Adipose tissue (tissue), 3 donors: ENCODE results near the gene TAS2R14. TPM values are rescaled to one million over a fixed set of nuclear protein-coding genes. Genes with fewer than 3 reads are reported as not detected.

Source experiments
- H3K27ac ChIP-seq: one replicate; pipeline ENCODE4 v1.5.1; 2013; ENCODE audit warnings: low read depth, low read length
- WGBS, 3 donors: extraction: QIAGEN DNeasy Blood & Tissue Kit; methylation state at CpG; one replicate each; pipeline ENCODE4 v1.1.7; 2013; 5-methylcytosine and 5-hydroxymethylcytosine counted together
- polyA plus RNA-seq, 3 donors: library from polyadenylated mRNA; stranded (reverse); fragments of 200-250 nt; gene quantifications; one replicate each; pipeline ENCODE4 v1.2.3, GENCODE V29; 2013
- donor health status: healthy with polysubstance abuse.
- donor health status: Bipolar disorder and iron deficiency.
- donor health status: healthy.

The TAS2R14 gene
- polyA plus RNA-seq, 3 donors, result 0.28 to 0.46 TPM; not detected in 1

- no peak overlapping the region for H3K27ac ChIP-seq
- 82 to 96% (median 85%) methylated on average over 5 of the region's 5 CpGs for WGBS, 3 donors
Measured at GRCh38 chr12:10926269-10926668, 12.8 kb downstream of the TAS2R14 start.

DNA sequence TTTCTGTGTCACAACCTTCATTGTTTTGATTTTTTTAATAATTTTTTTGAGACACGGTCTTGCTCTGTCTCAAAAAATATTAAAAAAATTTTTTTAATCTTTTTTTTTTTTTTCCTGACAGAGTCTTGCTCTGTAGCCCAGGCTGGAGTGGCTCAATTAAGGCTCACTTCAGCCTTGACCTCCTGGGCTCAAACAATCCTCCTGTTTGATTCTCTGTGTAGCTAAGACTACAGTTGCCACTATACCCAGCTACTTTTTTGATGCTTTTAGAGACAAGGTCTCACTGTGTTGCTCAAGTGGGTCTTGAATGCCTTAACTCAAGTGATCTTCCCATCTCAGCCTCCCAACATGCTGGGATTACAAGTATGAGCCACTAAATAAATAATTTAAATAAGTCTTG, 19.3 kb downstream of the TAS2R14 start:
- no peak overlapping the region for H3K27ac ChIP-seq
- WGBS, 3 donors, result 92 to 97% (median 94%) methylated on average over 1 of the region's 1 CpG

GRCh38 chr12:10910380-10910779, 28.7 kb downstream of the TAS2R14 start:
- no peak overlapping the region for H3K27ac ChIP-seq
- WGBS, 3 donors, result 75 to 89% (median 82%) methylated on average over 8 of the region's 8 CpGs

DNA sequence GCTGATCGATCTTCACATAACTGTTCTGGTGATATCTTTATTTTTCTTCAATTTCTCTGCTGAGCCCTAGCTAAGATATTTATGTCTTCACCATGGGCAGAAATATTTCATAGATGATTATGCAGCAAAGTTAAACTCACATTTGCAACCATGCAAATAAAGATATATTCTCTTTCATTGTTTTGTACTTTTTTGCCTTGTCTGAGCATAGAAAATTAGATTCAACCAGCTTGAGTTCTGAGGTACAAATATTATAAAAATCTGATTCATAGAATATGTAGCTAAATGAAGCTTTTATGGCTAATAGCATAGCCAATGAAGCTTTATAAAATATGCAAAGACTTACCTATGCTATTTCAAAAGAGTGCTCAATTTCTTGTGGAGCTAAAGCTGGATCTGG, 29.6 kb downstream of the TAS2R14 start, which contains the start of gene TAS2R13:
TSS of gene TAS2R13 (minus strand) at position 101 of the 400 bp plus-strand sequence. CDS start 264 bp downstream, outside the sequence.
- no peak within 1 kb of the TSS for H3K27ac ChIP-seq
- 92 to 100% (median 99%) methylated on average over 1 of the region's 1 CpG for whole genome bisulfite sequencing, 3 donors

DNA sequence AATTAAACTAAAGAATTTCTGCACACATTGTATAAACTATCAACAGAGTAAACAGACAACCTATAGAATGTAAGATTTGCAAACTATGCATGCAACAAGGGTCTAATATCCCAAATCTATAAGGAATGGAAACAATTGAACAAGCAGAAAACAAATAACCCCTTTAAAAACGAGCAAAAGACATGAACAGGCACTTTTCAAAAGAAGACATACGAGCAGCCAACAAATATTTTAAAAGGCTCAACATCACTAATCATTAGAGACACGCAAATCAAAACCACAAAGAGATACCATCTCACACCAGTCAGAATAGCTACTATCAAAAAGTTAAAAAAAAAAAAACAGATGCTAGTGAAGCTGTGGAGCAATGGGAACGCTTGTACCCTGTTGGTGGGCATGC, 34.4 kb downstream of the TAS2R14 start:
- no peak overlapping the region for H3K27ac ChIP-seq
- WGBS, 3 donors, result 93 to 95% (median 94%) methylated on average over 4 of the region's 4 CpGs

- no peak overlapping the region for H3K27ac ChIP-seq
- 93 to 97% (median 95%) methylated on average over 1 of the region's 1 CpG for WGBS, 3 donors
Measured at GRCh38 chr12:10901427-10901826, 37.6 kb downstream of the TAS2R14 start.

DNA sequence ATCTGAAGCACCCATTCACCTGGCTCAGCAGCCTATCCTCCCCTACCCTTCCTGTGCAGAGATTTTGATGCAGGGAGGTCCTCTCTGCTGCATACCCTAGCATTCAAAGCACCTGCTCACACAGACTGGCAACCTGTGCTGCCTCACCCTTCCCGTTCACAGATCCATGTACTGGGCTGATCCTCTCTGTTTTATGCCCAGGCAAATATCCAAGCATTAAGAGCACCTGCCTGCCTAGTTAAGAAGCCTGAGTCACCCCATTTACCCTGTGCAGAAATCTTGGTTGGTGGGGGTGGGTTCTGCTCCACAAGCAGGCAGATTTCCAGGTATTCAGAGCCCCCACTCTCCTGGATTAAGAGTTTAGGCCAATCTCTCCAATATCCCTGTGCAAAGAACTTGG, 38.1 kb downstream of the TAS2R14 start:
- H3K27ac ChIP-seq, result no peak overlapping the region
- 96 to 100% (median 100%) methylated on average over 1 of the region's 1 CpG for WGBS, 3 donors

DNA sequence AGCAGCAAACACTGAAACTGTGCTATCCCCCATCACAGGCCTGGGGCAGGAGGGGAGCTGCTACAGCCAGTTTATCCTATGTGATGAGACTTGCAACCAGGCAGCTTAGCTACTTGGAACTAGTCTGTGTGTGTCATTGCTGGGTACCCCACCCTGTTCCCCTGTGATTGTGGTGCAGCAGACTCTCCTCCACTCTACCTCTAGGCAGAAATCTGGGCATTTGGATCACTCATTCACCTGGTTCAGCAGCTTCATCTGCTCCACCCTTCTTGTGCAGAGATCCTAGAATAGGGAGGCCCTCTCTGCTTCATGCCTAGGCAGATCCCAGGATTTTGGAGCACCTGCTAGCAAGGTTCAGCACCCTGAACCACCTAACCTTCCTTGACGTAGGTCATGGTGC, 38.5 kb downstream of the TAS2R14 start:
- WGBS, 3 donors, result 90 to 100% (median 95%) methylated on average over 1 of the region's 1 CpG
- H3K27ac ChIP-seq, result no peak overlapping the region

GRCh38 chr12:10896854-10897253, 42.2 kb downstream of the TAS2R14 start:
- 96 to 97% (median 96%) methylated on average over 5 of the region's 5 CpGs for WGBS, 3 donors

GRCh38 chr12:10891937-10892336, 47.1 kb downstream of the TAS2R14 start:
- 40 to 96% (median 95%) methylated on average over 2 of the region's 2 CpGs for WGBS, 3 donors
- H3K27ac ChIP-seq, result no peak overlapping the region

More at GRCh38 chr12:10896854-10897253, 42.2 kb downstream of the TAS2R14 start:
- H3K27ac ChIP-seq, result no peak overlapping the region

GRCh38 chr12:10889226-10889625, 49.8 kb downstream of the TAS2R14 start:
- no peak overlapping the region for H3K27ac ChIP-seq

Other genes with a start within 250 kb of the TAS2R14 start
- 100 to 1,000 TPM; 398 to 461 (median 424) TPM for gene YBX3, start 215.9 kb downstream of the TAS2R14 start, polyA plus RNA-seq
- gene TAS2R7, start 136.6 kb downstream of the TAS2R14 start, polyA plus RNA-seq, result not detected
- gene TAS2R8, start 132.0 kb downstream of the TAS2R14 start, polyA plus RNA-seq, result not detected
- under 1 TPM in 1 of 3 donors, not detected in 2; 0.90 TPM for gene TAS2R9, start 129.1 kb downstream of the TAS2R14 start, polyA plus RNA-seq
- gene TAS2R10, start 112.9 kb downstream of the TAS2R14 start, polyA plus RNA-seq, result under 1 TPM in 1 of 3 donors, not detected in 2; 0.07 TPM
- 1 to 10 TPM in 2 of 3 donors, under 1 TPM in 1; 0.59 to 5.5 (median 1.0) TPM for gene PRR4, start 89.8 kb downstream of the TAS2R14 start, polyA plus RNA-seq
- gene PRH1, start 55.0 kb downstream of the TAS2R14 start, polyA plus RNA-seq, result 1 to 10 TPM in 2 of 3 donors, under 1 TPM in 1; 0.79 to 1.3 (median 1.2) TPM
- gene TAS2R13, start 29.7 kb downstream of the TAS2R14 start, polyA plus RNA-seq, result not detected
- not detected for gene PRH2, start 10.0 kb downstream of the TAS2R14 start, polyA plus RNA-seq
- gene TAS2R50, start 47.6 kb upstream of the TAS2R14 start, polyA plus RNA-seq, result under 1 TPM in 2 of 3 donors, not detected in 1; 0.06 to 0.67 TPM
- gene TAS2R20, start 59.0 kb upstream of the TAS2R14 start, polyA plus RNA-seq, result under 1 TPM in 2 of 3 donors, not detected in 1; 0.09 to 0.28 TPM
- under 1 TPM in 1 of 3 donors, not detected in 2; 0.14 TPM for gene TAS2R19, start 83.4 kb upstream of the TAS2R14 start, polyA plus RNA-seq
- gene TAS2R31, start 92.1 kb upstream of the TAS2R14 start, polyA plus RNA-seq, result under 1 TPM; 0.06 to 0.67 (median 0.12) TPM
- not detected for gene TAS2R46, start 123.0 kb upstream of the TAS2R14 start, polyA plus RNA-seq
- not detected for gene TAS2R43, start 153.1 kb upstream of the TAS2R14 start, polyA plus RNA-seq
- under 1 TPM in 1 of 3 donors, not detected in 2; 0.03 TPM for gene TAS2R30, start 195.4 kb upstream of the TAS2R14 start, polyA plus RNA-seq
- 10 to 100 TPM in 1 of 3 donors, 1 to 10 TPM in 2; 2.8 to 10.3 (median 6.6) TPM for gene SMIM10L1, start 231.9 kb upstream of the TAS2R14 start, polyA plus RNA-seq
- not detected for gene TAS2R42, start 247.7 kb upstream of the TAS2R14 start, polyA plus RNA-seq